ENCODE results near the gene KIFAP3. TPM values are rescaled to one million over a fixed set of nuclear protein-coding genes. Genes with fewer than 3 reads are reported as not detected.

KIFAP3 gene
- total and polyA plus RNA-seq, 4 donors = 4.5 to 11.1 (median 6.9) TPM

GRCh38 chr1:170017478-170017877 lies 57.0 kb downstream of the KIFAP3 start:
- DNase-seq (ENCODE audit: low spot score) = no peak
- Histone ChIP-seq H3K36me3 (ENCODE audit: control insufficient read depth in 4 of 4, insufficient read depth in 3 of 4, low read depth in 1 of 4, low read length in 3 of 4) (peaks cover 0 to 10% (median 6%) of the 10 kb centered on the region in 4 donors), H3K4me1 (ENCODE audit: control insufficient read depth in 4 of 4, insufficient read depth in 4 of 4, low read length in 3 of 4) (no peaks in the 10 kb centered on the region), H3K27ac (ENCODE audit: low read depth in 1 of 2, low read length in 2 of 2) (no peak overlapping the region), H3K4me3 (ENCODE audit: low read depth in 1 of 3, low read length in 3 of 3) (no peak overlapping the region), H3K9me3 (ENCODE audit: control insufficient read depth in 4 of 4, low read length in 3 of 4) (no peaks in the 10 kb centered on the region), H3K9ac (ENCODE audit: low read depth in 1 of 2, low read length in 2 of 2) (no peak overlapping the region), H3K27me3 (ENCODE audit: control insufficient read depth in 4 of 4, insufficient read depth in 4 of 4, low read length in 3 of 4) (no peaks in the 10 kb centered on the region)
- no peak for TF ChIP-seq NR2F2 (IDR thresholded peaks at IDR 0.05)
- TF ChIP-seq YY1 (IDR thresholded peaks at IDR 0.05) = no peak
- no peak for TF ChIP-seq JUND (IDR thresholded peaks at IDR 0.05)
- no peak for TF ChIP-seq HNF4G (IDR thresholded peaks at IDR 0.05)
- no peak for TF ChIP-seq ATF3 (IDR thresholded peaks at IDR 0.05)
- TF ChIP-seq FOXA1 (IDR thresholded peaks at IDR 0.05) = no peak
- TF ChIP-seq REST (IDR thresholded peaks at IDR 0.05) = no peak
- no peak for TF ChIP-seq SP1 (IDR thresholded peaks at IDR 0.05)
- no peak for TF ChIP-seq TAF1 (conservative IDR thresholded peaks at IDR 0.05)
- TF ChIP-seq FOXA2 (IDR thresholded peaks at IDR 0.05) = no peak
- no peak for TF ChIP-seq GABPA (IDR thresholded peaks at IDR 0.05 in 1 of 2, conservative IDR thresholded peaks at IDR 0.05 in 1 of 2)
- TF ChIP-seq EGR1 (IDR thresholded peaks at IDR 0.05; ENCODE audit: low read depth in 2 of 2) = no peak
- WGBS = 87% methylated on average over 2 of the region's 2 CpGs

- no peaks in the 10 kb centered on the region for H3K4me1 ChIP-seq (ENCODE audit: control insufficient read depth in 4 of 4, insufficient read depth in 4 of 4, low read length in 3 of 4)
- peaks cover 0 to 10% (median 6%) of the 10 kb centered on the region in 4 donors for H3K36me3 ChIP-seq (ENCODE audit: control insufficient read depth in 4 of 4, insufficient read depth in 3 of 4, low read depth in 1 of 4, low read length in 3 of 4)
- H3K9ac ChIP-seq (ENCODE audit: low read depth in 1 of 2, low read length in 2 of 2) = no peak overlapping the region
- WGBS = 91% methylated on average over 5 of the region's 5 CpGs
- H3K27me3 ChIP-seq (ENCODE audit: control insufficient read depth in 4 of 4, insufficient read depth in 4 of 4, low read length in 3 of 4) = no peaks in the 10 kb centered on the region
- no peak for DNase-seq (ENCODE audit: low spot score)
- no peaks in the 10 kb centered on the region for H3K9me3 ChIP-seq (ENCODE audit: control insufficient read depth in 4 of 4, low read length in 3 of 4)
- H3K4me3 ChIP-seq (ENCODE audit: low read depth in 1 of 3, low read length in 3 of 3) = no peak overlapping the region
- no peak overlapping the region for H3K27ac ChIP-seq (ENCODE audit: low read depth in 1 of 2, low read length in 2 of 2)
- TF ChIP-seq TAF1 (conservative IDR thresholded peaks at IDR 0.05) (no peak), CTCF (IDR thresholded peaks at IDR 0.05; ENCODE audit: low read depth, low read length, missing input control) (no peak), FOXA2 (IDR thresholded peaks at IDR 0.05) (no peak), ZBTB33 (IDR thresholded peaks at IDR 0.05) (no peak), JUND (IDR thresholded peaks at IDR 0.05) (no peak), YY1 (IDR thresholded peaks at IDR 0.05) (no peak), NR2F2 (IDR thresholded peaks at IDR 0.05) (no peak), HNF4G (IDR thresholded peaks at IDR 0.05) (no peak), HNF4A (conservative IDR thresholded peaks at IDR 0.05) (no peak)
Observed at GRCh38 chr1:170012920-170013319, 61.6 kb downstream of the KIFAP3 start.
